ENCODE results near the gene SPATA31D4.
A peak's percentile ranks its signal among the peaks of the same experiment; 100 is the strongest.

The SPATA31D4 gene

DNA sequence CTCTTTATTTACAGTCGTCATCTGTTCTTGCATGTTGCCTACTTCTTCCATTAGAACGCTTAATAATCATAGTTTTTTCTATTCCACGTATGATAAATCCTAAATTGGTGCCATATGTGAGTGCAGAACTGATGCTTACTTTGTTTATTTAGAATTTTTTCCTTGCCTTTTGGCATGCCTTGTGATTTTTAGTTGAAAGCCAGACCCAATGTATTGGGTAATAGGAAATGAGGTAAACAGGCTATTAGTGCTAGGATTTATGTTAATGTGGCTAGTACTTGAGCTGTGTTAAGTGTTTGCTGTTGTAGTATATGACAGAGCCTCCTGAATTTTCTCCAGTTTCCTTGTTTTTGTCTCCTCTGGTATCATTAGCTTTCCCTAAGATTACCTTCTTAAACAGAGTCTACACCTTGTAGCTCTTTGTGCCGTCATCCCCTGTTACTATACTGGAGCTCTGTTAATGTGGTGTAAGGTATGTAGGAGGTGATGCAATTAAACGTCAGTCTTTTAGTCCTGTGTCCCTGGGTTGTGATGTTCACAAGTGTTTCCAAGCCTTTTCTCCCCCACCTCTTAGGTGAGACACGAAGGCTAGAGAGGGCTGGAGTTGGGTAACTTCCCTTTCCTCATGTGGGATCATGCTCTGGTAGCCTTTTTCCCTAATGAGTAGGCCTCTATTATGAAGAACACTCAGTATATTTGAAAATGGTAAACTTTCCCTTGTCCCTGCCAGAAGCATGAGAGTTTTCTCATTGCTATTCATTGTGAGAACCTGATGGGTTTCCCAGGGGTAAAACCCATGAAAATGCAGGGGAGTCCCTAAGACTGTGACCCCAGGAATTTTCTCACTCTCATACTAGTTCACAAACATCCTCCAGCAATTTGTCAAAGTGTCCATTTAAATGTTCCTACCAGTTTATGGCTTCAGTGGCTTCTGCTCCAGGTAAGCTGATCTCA, 36.3 kb downstream of the SPATA31D4 start:
- Histone ChIP-seq H3K4me1 (ENCODE audit: control insufficient read depth, insufficient read depth, low read length) (no peaks in the 10 kb centered on the region), H3K9me3 (ENCODE audit: control insufficient read depth, low read length) (peaks cover 6% of the 10 kb centered on the region), H3K27me3 (replicated peaks; ENCODE audit: control insufficient read depth, insufficient read depth, low read length) (no peaks in the 10 kb centered on the region), H3K9ac (ENCODE audit: low read length) (no peak overlapping the region), H3K4me3 (ENCODE audit: low read length) (no peak overlapping the region), H3K36me3 (ENCODE audit: control insufficient read depth, insufficient read depth, low read length, severe bottlenecking) (no peaks in the 10 kb centered on the region)
- DNase-seq (ENCODE audit: low read depth) = peak; percentile 51

DNA sequence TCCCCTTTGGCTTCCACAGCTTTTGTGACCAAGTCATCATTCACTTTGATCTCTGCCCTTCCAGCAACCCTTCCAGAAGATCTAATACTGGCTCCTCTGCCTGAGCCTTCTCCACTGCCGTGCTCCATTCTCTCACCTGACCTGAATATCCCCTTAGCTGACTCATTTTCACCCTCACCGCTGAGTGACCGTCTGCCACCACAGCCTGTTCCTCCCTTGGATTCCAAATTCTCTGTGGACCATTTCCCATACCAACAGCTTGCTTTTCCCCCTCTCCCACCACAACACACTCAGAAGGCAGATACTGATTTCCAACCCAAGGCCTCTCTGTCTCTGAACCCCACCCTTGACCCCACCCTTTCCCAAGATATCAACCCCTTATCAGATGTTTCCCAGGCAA, 39.8 kb downstream of the SPATA31D4 start:
- H3K9ac ChIP-seq (ENCODE audit: low read length) = no peak overlapping the region
- H3K4me3 ChIP-seq (ENCODE audit: low read length) = no peak overlapping the region
- no peaks in the 10 kb centered on the region for H3K4me1 ChIP-seq (ENCODE audit: control insufficient read depth, insufficient read depth, low read length)
- H3K27me3 ChIP-seq (replicated peaks; ENCODE audit: control insufficient read depth, insufficient read depth, low read length) = peaks cover 4% of the 10 kb centered on the region
- no peaks in the 10 kb centered on the region for H3K36me3 ChIP-seq (ENCODE audit: control insufficient read depth, insufficient read depth, low read length, severe bottlenecking)
- no peak for DNase-seq (ENCODE audit: low read depth)
- H3K9me3 ChIP-seq (ENCODE audit: control insufficient read depth, low read length) = peaks cover 6% of the 10 kb centered on the region

DNA sequence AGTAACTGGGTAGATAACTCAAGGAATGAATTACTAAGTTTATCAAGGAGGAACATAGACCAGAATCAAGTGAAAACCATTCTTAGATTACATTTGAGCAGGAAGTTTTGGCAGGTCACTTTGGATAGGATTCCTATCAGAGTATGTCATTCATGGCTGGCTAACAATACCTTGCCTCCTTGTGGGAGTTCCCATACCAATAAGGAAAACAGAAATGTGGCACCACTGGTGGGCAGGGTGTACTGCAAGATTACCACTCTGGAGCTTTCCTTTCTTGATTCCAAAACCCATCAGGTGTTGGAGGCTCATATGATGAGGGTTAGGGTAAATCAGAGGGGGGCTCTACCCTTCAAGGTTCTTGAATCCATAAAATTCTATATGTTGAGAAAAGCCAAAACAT, 41.7 kb downstream of the SPATA31D4 start:
- Histone ChIP-seq H3K27me3 (replicated peaks; ENCODE audit: control insufficient read depth, insufficient read depth, low read length) (peaks cover 4% of the 10 kb centered on the region), H3K9me3 (ENCODE audit: control insufficient read depth, low read length) (peaks cover 3% of the 10 kb centered on the region), H3K9ac (ENCODE audit: low read length) (no peak overlapping the region), H3K4me1 (ENCODE audit: control insufficient read depth, insufficient read depth, low read length) (no peaks in the 10 kb centered on the region), H3K4me3 (ENCODE audit: low read length) (no peak overlapping the region), H3K36me3 (ENCODE audit: control insufficient read depth, insufficient read depth, low read length, severe bottlenecking) (no peaks in the 10 kb centered on the region)
- DNase-seq (ENCODE audit: low read depth) = peak; percentile 7

DNA sequence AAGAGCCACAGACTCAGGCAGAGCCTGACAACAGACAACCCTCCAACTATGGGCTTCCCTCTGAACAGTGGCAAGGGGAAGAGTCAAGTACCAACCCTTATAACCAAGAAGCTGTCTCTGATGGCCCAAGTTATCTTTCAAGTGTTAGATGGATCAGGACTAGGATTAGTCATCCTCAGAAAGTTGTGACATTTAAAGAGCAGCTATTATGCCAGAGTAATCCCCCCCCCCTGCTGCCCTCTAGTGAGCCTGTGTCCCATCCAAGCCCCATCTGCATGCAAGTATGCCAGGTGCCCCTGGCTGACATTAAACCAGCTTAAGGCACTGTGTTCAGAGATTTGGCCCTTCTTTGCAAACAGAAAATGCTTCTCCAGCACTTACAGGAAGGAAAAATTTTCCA, 43.5 kb downstream of the SPATA31D4 start:
- no peak overlapping the region for H3K4me3 ChIP-seq (ENCODE audit: low read length)
- no peak overlapping the region for H3K9ac ChIP-seq (ENCODE audit: low read length)
- no peak for DNase-seq (ENCODE audit: low read depth)
- no peaks in the 10 kb centered on the region for H3K4me1 ChIP-seq (ENCODE audit: control insufficient read depth, insufficient read depth, low read length)
- H3K36me3 ChIP-seq (ENCODE audit: control insufficient read depth, insufficient read depth, low read length, severe bottlenecking) = no peaks in the 10 kb centered on the region
- H3K9me3 ChIP-seq (ENCODE audit: control insufficient read depth, low read length) = peaks cover 3% of the 10 kb centered on the region
- peaks cover 4% of the 10 kb centered on the region for H3K27me3 ChIP-seq (replicated peaks; ENCODE audit: control insufficient read depth, insufficient read depth, low read length)

DNA sequence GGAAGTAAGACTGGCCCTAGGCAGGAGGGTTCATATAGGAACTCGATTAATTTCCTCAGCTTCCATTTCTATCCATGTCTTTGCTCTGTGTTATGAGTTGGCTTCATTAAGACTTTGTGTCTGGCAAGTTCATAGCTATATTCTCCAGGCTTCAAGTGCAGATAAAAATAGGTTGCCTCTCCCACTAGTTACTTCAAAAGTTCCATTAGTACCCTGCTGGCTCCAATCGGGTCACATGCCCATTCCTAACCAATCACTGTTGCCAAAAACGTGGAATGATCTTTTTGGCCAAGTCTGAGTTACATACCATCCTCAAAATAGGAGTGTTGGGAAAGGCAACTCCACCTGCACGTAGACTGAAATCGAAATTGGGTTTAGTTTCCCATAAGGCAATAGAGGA, 46.5 kb downstream of the SPATA31D4 start:
- peaks cover 4% of the 10 kb centered on the region for H3K27me3 ChIP-seq (replicated peaks; ENCODE audit: control insufficient read depth, insufficient read depth, low read length)
- no peaks in the 10 kb centered on the region for H3K36me3 ChIP-seq (ENCODE audit: control insufficient read depth, insufficient read depth, low read length, severe bottlenecking)
- H3K9me3 ChIP-seq (ENCODE audit: control insufficient read depth, low read length) = peaks cover 3% of the 10 kb centered on the region
- no peak overlapping the region for H3K9ac ChIP-seq (ENCODE audit: low read length)
- H3K4me3 ChIP-seq (ENCODE audit: low read length) = no peak overlapping the region
- no peak for DNase-seq (ENCODE audit: low read depth)
- H3K4me1 ChIP-seq (ENCODE audit: control insufficient read depth, insufficient read depth, low read length) = no peaks in the 10 kb centered on the region

DNA sequence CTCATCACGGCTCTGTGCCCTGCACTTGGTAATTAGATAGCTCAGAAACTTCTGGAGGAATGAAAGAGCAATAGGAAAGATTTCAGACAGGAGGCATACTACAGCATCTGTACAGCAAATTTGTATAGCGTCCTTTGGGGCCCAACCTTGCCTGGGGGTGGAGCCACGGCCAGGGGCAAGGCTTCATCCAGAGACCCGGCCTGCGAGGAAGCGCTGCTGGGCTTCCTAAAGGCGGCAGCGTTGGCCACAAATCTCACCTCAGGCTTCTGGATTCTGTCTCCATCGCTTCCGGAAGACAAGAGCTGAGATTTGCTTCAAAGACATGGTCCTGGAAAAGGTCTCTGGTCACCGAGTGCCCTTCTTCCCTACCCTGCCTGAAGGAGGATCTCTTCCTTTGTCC, 48.1 kb downstream of the SPATA31D4 start:
- Histone ChIP-seq H3K4me3 (ENCODE audit: low read length) (no peak overlapping the region), H3K27me3 (replicated peaks; ENCODE audit: control insufficient read depth, insufficient read depth, low read length) (no peaks in the 10 kb centered on the region), H3K36me3 (ENCODE audit: control insufficient read depth, insufficient read depth, low read length, severe bottlenecking) (no peaks in the 10 kb centered on the region), H3K4me1 (ENCODE audit: control insufficient read depth, insufficient read depth, low read length) (no peaks in the 10 kb centered on the region), H3K9me3 (ENCODE audit: control insufficient read depth, low read length) (peaks cover 3% of the 10 kb centered on the region), H3K9ac (ENCODE audit: low read length) (no peak overlapping the region)
- DNase-seq (ENCODE audit: low read depth) = no peak

DNA sequence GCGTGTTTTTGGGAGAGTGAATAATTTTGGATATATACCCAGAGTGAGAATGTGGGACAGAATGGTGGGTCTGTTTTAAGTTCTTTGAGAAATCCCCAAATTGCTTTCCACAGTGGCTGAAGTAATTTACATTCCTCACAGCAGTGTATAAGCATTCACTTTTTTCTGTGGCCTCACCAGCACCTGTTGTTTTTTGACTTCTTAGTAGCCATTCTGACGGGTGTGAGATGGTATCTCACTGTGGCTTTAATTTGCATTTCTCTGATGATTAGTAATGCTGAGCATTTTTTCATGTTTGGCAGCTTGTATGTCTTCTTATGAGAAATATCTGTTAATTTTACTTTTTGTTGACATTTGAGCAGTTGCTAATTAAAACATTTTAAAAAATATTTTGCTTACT, 51.0 kb downstream of the SPATA31D4 start:
- Histone ChIP-seq H3K4me3 (ENCODE audit: low read length) (no peak overlapping the region), H3K36me3 (ENCODE audit: control insufficient read depth, insufficient read depth, low read length, severe bottlenecking) (no peaks in the 10 kb centered on the region), H3K4me1 (ENCODE audit: control insufficient read depth, insufficient read depth, low read length) (no peaks in the 10 kb centered on the region), H3K9ac (ENCODE audit: low read length) (no peak overlapping the region), H3K27me3 (replicated peaks; ENCODE audit: control insufficient read depth, insufficient read depth, low read length) (no peaks in the 10 kb centered on the region), H3K9me3 (ENCODE audit: control insufficient read depth, low read length) (no peaks in the 10 kb centered on the region)
- DNase-seq (ENCODE audit: low read depth) = no peak

DNA sequence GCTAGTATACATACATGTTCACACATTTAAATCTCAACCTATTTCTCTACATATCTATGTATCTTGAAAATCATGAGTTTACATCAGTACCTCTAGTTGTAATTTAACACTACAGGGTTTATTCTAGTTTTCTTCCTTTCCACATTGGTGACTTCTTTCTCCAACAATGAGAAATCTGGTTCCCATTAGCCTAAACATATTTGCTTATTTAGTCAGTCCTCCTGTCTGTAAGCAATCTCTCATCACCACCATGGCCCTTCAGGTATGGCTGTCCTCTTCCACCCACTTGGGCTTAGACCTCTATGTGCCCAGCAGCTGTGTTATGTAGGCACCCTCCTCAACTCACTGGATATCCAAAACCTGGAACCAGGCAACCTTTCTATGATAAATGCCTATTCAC, 52.3 kb downstream of the SPATA31D4 start:
- peak; percentile 36 for DNase-seq (ENCODE audit: low read depth)
- Histone ChIP-seq H3K9ac (ENCODE audit: low read length) (no peak overlapping the region), H3K36me3 (ENCODE audit: control insufficient read depth, insufficient read depth, low read length, severe bottlenecking) (no peaks in the 10 kb centered on the region), H3K9me3 (ENCODE audit: control insufficient read depth, low read length) (no peaks in the 10 kb centered on the region), H3K4me1 (ENCODE audit: control insufficient read depth, insufficient read depth, low read length) (no peaks in the 10 kb centered on the region), H3K27me3 (replicated peaks; ENCODE audit: control insufficient read depth, insufficient read depth, low read length) (no peaks in the 10 kb centered on the region), H3K4me3 (ENCODE audit: low read length) (no peak overlapping the region)

DNA sequence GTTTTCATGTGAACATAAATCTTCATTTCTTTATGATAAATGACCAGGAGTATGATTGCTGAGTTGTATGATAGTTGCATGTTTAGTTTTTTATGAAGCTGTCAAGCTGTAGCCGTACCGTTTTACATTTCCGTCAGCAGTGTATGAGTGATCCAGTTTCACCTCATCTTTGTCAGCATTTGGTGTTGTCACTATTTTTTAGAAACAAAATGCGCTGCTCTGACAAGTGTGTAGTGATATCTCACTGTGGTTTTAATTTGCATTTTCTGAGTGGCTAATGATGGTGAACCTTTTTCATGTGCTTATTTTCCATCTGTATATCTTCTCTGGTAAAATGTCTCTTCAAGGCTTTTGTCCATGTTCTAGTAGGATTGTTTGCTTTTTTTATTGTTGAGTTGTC, 53.7 kb downstream of the SPATA31D4 start:
- Histone ChIP-seq H3K36me3 (ENCODE audit: control insufficient read depth, insufficient read depth, low read length, severe bottlenecking) (no peaks in the 10 kb centered on the region), H3K9me3 (ENCODE audit: control insufficient read depth, low read length) (no peaks in the 10 kb centered on the region), H3K27me3 (replicated peaks; ENCODE audit: control insufficient read depth, insufficient read depth, low read length) (no peaks in the 10 kb centered on the region), H3K4me1 (ENCODE audit: control insufficient read depth, insufficient read depth, low read length) (no peaks in the 10 kb centered on the region), H3K9ac (ENCODE audit: low read length) (no peak overlapping the region), H3K4me3 (ENCODE audit: low read length) (no peak overlapping the region)
- DNase-seq (ENCODE audit: low read depth) = no peak

Measured in adipocyte (in vitro differentiated cells).